Stimulated activated CD4-positive, alpha-beta T cell treated with anti-CD3 and anti-CD28 coated beads, Interleukin-1b, Interleukin-23, amount 100 ng/mL, for 24 hours (primary cell): ENCODE measurements around the gene SIAH2.

Experiments used
- DNase-seq, 4 experiments: peaks; one replicate each; pipeline ENCODE4 v3.0.0-alpha.2; 2020; ENCODE audit warnings: low read depth in 4 of 4, low spot score in 1 of 4

The SIAH2 gene

DNA sequence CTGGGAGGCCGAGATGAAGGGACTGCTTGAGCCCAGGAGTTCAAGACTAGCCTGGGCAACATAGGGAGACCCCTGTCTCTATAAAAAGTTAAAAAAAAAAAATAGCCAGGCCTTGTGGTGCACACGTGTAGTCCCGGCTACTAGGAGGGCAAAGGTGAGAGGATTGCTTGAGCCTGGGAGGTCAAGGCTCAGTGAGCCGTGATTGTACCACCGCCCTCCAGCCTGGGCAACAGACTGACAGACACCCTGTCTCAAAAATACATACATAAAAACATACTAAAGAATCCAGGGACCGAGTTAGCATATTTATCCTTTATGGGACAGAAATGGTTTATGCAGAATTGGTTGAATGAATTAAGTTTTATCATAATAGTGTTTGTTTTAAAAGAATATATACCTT is 13.7 kb downstream of the SIAH2 start:
- no peak for DNase-seq

DNA sequence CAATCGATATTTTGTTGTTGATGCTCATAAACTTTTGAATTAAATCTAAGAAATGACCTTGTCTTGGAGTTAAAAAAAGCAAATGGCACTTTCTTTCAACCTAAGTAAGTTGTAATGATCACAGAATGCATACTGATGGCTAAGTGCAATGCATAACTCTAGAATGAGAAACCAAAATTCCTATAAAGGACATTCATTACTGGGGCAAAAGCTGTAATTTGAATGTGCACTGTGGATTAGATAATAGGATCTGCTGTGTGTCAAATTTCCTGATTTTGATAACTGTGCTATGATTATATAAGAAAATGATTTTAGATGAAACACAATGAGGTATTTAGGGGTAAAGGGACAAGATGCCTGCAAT is 14.3 kb downstream of the SIAH2 start:
- DNase-seq, result no peak

DNA sequence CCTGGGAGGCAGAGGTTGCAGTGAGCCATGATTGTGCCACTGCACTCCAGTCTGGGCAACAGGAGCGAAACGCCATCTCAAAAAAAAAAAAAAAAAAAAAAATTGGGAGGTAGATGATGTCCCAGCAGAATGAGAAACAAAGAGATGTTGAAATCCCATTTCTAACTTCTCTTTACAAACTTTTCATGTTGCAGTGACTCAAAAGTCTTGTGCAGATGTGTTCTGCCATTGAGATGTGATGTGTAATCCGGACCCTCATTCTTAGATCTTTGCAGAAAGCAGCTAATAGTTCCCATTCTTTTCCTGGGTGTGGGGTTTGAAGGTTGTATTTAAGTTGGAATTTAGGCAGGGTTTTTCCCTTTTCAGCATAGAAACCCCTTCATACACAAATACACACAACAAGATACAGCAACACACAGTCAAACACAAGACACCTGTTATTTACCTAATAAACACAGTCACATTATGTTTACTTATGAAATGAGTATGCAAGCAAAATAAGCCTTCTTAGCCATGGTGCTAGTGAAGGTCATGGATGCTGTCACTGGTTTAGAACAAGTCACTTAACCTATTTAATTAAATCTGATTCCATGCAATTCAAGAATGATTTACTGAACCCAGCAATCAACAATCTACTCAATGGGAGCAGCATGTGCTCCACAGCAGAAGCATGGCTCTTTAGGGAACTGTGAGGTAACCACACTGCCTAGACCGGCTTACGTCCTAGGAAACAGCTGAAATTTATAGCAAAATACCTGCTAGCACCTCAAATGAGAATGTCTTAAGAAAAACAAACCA is 14.9 kb downstream of the SIAH2 start:
- DNase-seq, result no peak

DNA sequence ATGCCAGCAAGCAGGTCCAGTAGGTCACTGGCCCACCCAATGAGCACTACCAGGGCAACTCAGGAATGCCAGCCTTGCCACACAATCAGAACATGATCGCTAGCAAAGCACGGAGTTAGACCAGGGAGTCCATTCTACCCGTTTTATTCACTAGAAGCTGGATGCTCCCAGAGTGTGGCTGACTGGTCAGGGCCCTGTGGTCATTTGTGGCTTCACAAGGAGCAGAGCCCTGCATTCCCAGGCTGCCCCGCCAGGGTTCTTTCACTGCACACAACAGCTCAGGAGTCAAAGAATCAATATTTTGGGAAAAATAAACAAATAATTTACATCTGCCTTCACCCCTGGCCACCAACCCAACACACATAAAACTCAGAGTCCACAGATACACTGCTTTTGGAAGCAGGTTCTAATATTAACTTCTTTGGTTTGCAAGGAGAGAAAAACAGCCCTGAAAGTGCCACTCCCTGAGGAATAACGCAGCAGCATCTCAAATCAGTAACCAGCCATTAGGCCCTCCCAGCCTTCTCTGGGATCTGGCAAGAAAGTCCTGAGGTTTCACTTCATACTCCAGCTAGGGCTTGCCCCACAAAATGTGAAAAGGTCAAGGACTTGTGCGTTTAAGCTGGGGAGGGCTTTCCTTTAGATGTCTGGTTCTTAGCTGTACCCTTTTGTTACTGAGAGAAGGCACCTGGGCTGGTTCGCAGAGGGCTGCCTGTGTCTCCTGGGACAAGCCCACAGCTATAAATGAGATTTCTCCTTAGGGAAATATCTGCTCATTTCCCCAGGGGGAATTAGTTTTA is 16.0 kb downstream of the SIAH2 start:
- DNase-seq, result no peak

DNA sequence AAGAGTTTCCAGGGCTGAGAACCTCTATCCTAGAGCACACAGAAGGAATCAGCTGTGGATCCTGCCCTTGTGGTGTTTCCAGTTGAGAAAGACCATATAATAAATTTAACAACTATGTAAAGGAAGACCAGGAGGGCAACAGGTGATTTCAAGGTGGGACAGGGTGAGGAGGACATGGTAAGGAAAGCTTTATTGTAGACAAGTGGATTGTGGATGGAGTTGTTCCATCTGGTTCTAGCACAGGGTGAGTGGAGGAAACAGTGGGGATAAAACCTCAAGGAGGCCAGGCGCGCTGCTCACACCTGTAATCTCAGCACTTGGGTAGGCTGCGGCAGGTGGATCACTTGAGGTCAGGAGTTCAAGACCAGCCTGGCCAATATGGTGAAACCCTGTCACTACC is 17.1 kb downstream of the SIAH2 start:
- DNase-seq, result no peak

DNA sequence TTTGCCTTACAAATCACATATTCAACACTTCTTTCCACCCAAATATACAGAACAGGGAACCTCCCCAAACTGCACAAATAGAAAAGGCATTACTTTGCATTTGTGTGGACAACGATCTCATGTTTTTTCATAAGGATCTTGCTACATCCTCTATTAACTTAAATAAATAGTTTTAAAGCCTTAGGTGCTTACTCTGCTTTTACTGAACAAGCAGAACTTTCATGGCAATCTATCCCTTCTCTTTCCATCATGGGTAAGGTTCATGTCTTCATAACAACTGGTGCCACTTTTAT is 18.1 kb downstream of the SIAH2 start:
- no peak for DNase-seq

DNA sequence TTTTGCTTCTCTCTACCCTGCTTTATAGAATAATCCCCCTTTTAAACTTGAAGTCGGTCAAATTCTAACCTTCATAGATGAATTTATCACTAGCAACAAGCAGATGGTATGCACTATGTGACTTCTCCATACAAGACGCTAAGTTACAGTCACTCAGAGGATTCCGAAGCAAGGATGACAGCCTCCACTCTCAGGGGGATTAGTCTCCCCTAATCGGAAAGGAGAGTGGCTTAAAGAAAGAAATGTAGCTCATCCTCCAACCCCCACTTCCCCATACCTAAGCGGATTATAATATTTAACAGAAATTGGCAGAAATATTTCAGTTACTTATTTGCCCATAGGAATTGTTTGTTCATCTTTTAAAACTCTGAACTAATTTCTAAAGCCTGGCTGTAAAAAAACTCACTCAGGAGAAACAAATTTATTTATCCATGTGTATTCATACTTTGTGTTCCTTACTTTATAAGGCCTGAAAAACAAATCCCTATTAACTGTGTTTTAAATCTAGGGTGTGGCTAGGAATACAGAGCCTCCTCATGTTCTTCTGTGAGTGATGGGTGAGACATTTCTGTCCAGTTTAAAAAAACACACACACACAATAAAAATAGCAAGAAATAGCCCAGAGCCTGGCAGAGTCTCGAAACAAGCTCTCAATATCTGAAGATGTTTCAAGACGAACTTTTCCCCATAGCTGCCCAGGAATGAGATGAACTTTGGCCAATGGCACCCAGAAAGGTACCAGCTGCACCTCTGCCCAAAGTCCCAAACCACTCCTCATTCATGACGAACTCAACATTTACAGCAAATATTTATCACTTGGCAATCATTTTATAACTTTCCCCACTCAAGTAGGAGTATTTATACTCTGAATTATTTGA is 18.7 kb downstream of the SIAH2 start:
- DNase-seq, result no peak

DNA sequence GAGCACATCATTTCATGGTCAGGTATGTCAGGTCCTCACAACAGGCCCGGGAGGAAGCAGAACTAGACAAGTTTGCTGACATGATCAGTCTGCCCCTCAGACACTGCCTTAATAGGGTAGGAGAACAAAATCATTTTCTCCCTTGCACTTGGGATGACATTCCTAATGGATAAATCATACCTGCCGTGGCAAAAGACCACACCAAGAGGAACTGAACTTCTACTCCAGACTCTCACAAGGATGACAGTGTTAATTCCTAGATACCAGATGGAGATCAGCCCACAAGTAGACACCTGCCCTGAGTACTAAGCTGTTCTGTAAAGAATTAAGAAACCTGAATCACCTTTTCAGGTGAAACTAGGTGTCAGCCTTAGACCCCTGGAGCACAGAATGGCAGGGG is 19.5 kb downstream of the SIAH2 start:
- no peak for DNase-seq

DNA sequence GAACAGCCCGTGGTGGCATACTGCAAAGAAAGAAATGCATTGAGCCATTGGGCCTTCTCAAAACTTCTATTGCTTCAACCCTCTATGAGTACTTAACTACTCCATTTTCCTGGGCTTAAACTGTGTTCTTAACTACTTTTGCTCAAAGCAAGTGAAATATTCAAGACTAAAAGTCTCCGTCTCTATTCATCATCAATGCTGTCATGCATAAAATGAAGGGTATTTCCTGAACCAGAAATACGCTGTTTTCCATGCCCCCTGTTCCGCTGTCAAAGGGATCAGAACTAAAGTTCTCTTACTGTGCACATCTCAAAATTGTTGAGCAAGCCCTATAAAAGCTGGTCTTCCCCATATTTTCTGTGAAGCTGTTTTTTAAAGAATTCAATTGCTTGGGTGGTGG is 20.3 kb downstream of the SIAH2 start:
- DNase-seq, result no peak

DNA sequence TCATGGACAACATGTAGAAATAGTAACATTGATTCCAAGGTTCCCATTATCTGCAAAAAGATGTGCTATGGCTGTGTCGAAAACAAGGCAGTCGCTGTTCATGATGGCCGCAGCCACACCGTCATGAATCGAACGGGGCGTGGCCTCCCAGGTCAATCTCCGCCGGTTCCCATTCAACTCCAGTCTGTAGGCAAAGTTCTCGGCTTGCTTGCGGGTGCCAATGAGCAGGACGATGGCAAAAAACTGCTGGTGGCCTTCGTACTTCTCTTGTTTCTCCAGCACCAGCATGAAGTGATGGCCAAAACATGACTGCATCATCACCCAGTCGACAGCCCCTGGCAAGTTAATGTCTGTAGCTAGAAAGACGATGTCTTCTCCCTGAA is 20.8 kb downstream of the SIAH2 start:
- no peak for DNase-seq

DNA sequence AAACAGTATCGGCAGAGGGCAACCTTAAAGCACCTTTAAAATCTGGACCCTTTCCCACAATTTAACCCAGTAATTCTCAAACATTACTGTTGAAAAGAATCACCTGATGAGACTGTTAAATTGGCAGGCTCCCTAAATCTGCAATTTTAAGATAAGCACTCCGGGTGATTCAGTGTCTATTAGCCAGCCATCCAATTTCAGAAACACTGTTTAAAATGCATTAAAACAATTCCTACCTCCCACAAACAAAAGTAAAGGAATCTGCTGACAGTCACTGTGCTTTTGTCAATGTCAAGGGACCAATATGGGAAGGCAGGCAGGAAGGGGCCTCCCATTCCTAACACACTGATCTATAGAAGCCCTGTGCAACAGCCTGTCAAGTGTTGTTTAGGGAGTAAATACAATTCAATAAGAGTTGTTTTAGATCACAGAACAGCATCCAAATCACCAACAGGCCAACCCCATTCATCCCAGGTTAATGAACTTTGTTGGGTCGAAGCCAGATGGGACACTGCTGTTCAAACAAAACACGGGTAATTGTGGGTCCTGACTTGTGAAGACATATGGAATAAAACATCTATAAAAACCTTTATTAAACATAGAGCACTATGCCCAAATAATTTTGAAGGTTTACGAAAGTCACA is 21.4 kb downstream of the SIAH2 start:
- DNase-seq, result no peak

DNA sequence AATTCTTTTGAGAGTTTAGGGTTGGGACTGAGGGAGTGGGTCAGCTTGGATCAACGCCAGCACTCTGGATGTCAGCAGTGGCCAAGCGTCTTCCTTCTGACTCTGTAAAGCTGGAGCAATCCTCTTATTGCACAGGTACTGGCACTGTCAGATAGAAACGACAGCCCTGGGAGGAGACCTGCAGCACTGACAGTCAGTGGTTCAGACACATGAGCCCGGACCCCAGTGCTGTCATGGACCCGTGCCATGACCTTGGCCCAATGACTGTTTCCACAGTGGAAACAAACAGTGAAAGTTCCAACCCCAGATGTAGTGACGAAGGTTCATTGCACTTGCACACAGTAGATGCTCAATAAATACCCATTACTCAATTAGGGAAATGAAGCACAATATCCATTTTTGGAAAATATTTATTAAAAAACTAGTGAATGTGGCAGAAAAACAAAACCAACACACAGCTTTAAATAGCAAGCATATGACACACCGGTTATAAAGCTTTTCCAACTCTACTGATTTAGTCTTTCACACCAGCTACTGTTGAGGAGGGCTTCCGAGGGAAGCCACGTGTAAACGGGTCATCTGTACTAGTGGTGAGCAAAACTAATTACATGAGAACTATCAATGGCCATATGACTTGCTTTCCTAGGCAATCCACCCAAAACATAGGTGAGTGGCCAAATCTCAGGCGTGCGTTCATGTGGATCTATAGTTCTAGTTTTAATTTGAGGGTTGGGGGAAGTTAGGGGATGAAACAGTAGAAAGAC is 22.1 kb downstream of the SIAH2 start:
- no peak for DNase-seq

DNA sequence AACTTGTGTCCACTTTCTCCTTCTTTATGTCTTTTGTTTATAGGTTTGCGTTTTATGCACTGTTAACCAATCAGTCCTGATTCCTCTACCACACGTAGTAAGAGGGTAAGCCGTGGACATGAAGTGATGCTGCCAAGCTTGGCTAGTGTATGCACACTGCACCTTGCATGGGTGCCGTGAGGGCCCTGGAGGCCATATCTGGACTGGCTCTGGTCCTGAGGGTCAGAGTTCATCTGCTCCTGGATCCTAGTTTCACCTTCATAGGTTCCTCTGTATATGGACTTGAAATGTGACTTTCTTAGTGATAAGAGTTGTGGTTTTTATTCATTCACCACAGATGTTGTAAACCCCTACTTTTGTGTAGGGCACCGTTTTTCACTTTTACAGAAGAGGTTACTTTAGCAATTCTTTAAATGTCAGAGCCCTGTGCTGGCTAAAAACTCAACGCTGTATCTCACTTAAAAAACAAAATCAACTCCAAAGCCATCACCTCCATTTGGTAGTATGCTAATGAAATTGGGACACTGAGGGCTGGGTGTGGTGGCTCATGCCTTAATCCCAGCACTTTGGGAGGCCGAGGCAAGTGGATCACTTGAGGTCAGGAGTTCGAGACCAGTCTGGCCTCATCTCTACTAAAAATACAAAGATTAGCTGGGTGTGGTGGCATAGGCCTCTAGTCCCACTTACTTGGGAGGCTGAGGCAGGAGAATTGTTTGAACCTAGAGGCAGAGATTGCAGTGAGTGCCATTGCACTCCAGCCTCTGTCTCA is 22.9 kb downstream of the SIAH2 start:
- DNase-seq, result no peak

DNA sequence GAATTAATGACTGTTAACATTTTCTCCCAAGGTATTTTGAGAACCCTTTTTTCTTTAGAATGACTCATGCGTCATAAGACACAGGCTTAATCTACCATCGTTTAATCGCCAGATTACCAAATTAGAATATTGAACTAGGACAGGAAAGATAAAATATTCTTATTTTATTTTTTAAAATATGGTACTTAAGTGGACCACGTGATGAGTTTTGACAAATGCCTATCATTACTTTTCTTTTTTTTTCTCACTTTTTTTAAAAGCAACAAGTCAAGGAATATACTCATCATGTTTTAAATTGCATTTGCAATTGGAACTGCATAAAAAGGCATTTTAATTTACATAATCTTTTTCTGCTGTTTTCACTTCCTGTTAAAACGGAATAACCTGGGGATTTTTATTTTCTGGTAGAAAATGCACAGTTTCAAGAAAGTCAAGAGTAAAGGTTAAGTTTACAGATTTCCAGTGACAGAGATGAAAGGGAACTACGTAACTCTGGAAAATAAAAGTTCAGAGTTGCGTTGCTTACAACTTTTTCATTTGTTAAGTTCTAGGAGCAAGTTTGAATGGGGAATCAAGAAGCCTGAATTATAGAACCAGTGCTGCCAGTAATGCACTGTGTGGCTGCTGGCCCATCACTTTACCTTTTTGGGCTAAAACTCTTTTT is 23.6 kb downstream of the SIAH2 start:
- DNase-seq, result no peak

DNA sequence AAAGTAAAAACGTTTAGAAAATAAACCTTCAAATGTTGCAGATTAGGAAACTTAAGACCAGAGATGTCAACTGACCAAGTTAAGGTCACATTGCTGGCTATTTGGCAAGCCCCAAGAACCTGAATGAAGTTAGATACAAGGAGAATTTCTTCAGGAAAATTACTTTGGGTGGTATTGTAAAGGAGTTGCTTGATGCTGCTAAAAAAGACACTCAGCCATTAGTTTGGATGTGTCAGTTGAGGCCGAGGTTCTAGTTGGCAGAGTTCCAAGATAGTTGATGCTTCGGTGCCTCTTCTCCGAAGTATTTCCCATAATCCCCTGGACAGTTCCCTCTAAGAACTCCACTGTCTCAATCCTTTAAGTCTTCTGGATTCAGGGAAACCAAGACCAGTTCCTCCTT is 24.3 kb downstream of the SIAH2 start:
- no peak for DNase-seq

DNA sequence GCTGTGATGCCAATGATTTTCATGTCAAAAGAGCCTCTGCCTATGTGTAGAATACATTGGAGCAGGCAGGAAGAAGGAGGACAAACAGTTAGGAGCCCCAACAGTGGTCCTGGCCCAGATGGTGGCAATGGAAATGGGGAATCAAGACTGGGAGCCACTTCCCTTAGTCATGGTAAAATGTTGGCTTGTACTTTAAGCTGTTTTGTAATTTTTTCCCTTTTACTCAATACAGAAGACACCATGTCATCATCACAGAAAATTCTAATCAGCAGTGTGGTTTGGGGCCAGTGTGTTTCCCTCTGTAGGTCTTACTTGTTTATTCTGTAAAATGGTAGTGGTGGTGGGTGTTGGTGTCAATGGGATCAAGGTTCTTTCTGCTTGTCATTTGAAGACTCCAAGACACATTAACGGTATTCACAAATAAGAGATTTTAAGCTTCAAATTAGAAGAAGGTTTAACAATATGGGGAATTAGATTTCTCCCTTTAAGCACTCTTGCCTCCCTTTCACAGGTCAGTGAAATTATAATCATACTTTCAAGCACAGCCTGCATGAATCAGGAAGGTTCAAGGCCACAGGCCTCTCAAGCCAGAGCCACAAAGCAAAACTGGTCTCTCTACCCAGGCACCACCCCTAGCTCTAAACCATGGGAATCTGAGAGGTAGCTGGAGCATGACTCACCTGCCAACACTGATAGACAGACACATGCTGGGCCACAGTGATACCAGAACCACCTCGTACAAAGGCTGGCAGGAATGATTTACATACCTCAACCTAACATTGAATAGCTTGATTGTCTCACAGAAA is 24.9 kb downstream of the SIAH2 start:
- peak in 1 of 4 experiments; percentile 27 for DNase-seq

DNA sequence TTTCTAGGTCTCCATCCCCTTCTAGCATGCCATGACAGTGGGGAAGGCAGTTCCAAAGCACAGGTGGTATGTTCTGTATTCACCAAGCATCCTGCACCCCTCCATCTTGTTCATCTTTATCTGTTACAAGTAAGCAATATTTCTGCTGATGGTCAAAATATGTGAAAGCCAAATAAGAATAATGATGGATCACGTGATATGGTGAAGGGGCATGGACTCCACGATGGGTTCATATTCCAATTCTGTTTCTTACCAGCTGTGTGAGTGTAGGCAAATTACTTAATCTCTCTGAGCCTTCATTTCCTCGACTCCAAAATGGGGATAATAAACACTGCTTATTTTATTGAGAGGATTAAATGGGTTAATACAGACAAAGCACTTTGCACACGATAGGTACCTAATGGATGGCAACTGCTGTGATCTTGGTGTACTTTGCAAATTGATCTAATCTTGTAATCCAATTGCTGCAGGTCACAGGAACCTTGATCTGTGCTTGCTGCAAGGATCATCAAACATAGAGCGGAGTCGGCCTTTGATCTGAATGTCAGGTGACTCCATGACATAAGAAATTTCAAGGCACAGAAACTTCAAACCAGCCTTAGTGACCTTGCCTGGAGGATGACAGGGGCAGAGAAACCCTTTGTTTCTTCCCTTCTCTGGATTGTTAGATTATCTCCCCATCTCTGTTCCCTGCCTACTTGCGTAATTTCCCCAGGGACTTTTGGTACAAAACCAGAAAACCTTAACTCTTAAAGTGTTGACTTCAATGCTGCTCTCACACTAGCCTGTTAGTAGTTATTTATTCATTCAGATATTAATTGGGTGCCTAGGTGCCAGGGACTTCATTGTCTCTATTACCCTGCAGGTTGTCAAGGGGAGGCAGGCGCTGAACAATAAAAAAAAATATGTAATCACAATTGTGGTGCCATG is 25.8 kb downstream of the SIAH2 start:
- no peak for DNase-seq

DNA sequence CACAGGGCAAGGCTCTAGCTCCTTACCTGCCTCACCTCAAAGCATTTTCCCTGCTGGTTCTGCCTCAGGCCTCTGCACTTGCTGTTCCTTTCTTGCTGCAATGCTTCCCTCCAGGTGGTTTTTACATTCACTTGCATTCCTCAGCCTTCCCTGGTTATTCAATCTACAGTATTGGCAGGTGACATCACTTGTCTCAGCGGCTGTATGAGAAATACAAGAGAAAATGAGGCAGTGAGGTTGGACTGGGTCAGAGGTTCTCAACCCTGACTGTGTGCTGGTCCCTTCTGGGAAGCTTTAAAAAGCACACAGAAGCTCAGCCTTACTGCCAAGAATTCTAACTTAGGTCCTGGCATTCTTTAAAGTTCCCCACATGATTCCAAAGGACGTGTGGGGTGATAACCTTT is 26.7 kb downstream of the SIAH2 start:
- no peak for DNase-seq
